Measurements from ENCODE around the gene NT5C2.
"Not testable (repeated sequence)": the region's sequence is repeated elsewhere in the genome, so short reads cannot be mapped to it uniquely, and the experiment has no call there.

Gene NT5C2

DNA sequence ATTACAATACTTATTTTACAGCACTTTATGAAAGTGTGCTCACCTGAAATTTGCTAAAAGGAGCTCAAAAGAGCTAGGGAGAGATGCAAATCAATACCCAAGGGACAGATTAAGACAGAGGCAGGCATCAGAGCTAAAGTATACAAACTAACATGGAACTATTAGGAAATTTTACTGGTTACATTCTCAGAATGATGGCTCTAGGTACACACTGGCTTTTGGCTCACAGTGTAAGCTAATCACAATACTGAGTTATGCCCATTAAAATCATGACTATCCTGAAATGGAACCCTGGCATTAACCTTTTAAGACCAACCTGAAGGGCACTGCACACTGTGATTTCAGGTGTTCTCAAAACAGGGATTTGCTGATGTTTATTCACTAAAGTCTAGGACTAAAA is 98.1 kb downstream of the NT5C2 start:
- in situ Hi-C loops (cut with MboI; ENCODE audit: low sequenced_read_pairs) = no loop called here

DNA sequence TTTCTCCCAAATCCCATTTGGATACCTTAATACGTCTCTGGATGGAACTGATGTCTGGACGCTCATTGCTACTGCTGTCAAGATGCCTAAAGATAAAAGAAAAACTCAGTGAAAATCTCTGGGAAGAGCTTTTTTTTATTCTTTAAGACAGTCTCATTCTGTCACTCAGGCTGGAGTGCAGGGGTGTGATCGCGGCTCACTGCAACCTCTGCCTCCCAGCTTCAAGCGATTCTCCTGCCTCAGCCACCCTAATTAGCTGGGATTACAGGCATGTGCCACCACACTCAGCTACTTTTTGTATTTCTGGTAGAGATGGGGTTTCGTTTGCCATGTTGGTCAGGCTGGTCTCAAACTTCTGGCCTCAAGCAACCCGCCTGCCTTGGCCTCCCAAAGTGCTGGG is 102.2 kb downstream of the NT5C2 start:
- in situ Hi-C loops (cut with MboI; ENCODE audit: low sequenced_read_pairs) = no loop called here

DNA sequence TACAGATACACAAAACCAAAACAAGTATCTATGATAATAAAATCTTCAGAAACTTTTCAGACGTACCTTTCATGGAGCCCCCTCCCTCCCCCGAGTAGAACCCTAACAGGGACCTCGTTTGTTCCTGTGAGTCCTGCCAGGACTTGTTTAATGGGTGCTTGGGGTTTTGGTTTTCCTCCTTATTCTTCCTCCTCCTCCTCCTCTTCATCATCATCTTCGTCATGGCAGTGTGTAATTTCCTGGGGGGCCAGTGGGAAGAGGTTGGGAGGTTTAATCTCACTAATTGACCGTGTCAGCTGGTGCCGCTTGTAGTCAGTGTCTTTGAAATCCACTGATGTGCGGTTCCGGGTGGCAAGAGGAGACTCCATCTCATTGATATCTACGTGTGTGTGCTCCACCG is 103.6 kb downstream of the NT5C2 start:
- in situ Hi-C loops (cut with MboI; ENCODE audit: low sequenced_read_pairs) = no loop called here

GRCh38 chr10:103086799-103087198 is 106.3 kb downstream of the NT5C2 start:
- in situ Hi-C loops (cut with MboI; ENCODE audit: low sequenced_read_pairs) = no loop called here

GRCh38 chr10:103086261-103086660 is 106.8 kb downstream of the NT5C2 start:
- in situ Hi-C loops (cut with MboI; ENCODE audit: low sequenced_read_pairs) = no loop called here

DNA sequence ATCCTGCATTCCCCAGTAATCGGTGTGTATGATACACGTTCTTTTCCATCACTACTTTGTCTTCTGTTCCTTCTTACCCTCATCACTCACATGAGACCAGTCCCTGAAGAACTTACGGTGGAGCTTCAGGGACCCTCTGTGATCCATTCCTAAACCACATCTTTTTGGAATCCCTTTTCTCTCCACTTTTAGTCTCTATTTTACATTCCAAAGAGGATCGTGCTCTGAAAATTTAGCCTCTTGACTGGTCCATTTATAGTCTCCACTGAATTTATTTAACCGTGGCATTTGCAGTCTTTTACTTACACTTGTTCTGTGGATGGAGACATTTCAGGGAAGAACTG is 109.1 kb downstream of the NT5C2 start:
- in situ Hi-C loops (cut with MboI; ENCODE audit: low sequenced_read_pairs) = no loop called here

DNA sequence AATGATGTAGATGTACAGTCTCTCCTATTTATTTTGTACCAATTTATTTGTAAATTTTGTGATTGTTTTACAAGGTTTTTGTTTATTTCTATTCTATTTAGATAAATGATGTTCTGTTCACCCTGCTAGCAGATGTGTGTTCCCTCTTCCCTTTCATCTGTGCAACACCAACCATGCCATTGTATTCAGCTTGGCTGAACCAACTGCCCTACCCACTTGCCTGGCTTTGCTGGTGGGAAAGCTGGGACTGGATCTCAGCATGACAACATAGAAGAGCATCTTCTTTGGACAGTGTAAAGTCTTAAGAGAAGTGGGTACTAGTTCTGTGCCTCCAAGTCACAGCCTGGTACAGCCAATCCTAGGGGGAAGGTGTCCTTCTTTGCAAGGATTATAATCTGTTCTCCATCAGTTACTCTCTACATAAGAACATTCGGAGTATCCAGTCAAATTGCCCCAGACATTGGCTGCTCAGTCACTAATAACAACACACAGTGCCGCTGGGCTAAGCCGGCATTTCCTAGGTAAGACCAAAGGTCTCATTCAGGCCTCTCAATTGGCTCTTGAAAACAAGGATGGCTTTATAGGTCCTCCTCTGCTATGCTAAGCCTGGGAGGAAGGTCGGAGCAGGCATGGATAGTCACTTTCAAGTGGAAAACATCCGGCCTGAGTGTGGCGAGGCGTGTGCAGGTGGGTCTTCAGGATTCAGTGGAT is 109.7 kb downstream of the NT5C2 start:
- in situ Hi-C loops (cut with MboI; ENCODE audit: low sequenced_read_pairs) = no loop called here

DNA sequence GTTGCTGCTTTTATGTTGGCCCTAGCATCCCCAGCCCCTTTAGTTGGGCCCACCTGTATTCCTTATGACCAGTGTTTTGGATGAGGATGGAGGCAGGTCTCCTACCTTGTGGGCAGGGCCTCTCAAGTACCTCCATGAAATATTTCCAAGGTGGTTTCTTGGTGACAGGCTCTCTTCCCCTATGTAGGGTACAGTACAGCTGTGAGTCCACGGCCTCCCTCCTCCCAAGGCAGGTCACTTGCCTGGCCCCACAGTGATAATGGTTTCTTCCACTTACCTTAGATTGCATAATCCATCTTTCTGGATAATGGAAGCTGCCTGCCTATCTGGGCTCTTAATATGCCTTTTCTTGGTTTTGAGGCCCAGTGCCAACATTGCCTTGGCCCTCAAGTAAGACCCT is 110.4 kb downstream of the NT5C2 start:
- in situ Hi-C loops (cut with MboI; ENCODE audit: low sequenced_read_pairs) = no loop called here

DNA sequence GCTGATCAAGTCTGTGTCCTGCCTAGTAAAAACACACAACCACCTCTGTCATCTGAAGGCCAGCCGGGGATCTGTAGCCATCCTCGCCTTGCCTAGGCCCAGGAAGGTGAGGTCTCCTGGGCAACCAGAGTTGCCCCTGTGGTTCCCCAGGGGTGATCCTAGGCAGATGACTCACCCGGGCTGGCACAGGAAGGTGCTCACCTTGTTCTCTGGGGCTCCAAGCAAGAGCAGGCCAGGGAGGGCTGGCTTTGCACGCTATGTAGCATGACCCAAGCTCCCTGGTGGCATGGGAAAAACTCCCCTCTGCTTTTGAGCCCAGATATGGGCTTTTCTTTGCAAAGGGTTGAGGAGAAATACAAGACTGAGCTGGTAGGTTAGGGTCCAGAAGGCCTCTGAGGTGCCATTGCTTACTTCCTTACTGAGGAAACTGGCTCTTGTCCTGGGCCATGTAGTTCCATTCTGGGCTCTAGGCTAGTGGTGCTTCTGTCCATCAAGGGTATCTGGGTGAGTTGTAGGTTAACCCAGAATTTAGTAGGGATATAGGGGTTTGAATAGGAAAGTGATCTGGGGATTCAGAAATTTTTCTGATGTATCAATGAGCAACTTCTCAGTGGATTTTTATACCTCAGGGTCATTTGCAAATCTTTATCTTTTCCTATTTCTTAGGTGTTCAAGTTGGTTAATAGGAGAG is 112.0 kb downstream of the NT5C2 start:
- in situ Hi-C loops (cut with MboI; ENCODE audit: low sequenced_read_pairs) = no loop called here

DNA sequence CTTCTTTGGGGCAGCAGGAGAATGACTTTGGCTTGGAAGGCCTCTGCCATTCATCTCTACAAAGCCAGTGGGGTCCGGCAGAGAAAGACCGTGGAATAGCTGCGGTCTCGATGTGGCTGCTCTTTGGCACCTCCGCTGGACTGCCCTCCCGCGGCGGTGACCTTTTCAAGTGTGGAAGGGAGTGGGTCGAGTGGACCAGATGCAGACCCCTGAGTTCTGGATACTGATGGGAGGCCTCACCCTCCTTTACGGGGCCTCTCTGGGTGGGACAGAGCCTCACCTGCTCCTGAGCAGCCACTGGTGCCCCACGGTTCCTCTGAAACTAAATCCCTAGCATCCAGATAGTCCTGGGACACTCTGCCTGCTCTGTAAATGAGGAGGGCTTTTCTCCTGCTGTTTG is 113.1 kb downstream of the NT5C2 start:
- in situ Hi-C loops (cut with MboI; ENCODE audit: low sequenced_read_pairs) = no loop called here

- in situ Hi-C loops (cut with MboI; ENCODE audit: low sequenced_read_pairs) = no loop called here
These were observed 114.0 kb downstream of the NT5C2 start for GRCh38 chr10:103079100-103079499.

- in situ Hi-C loops (cut with MboI; ENCODE audit: low sequenced_read_pairs) = no loop called here
These were observed 114.4 kb downstream of the NT5C2 start for GRCh38 chr10:103078676-103079075.

- in situ Hi-C loops (cut with MboI; ENCODE audit: low sequenced_read_pairs) = no loop called here
These were observed 114.8 kb downstream of the NT5C2 start for GRCh38 chr10:103078309-103078615.

- in situ Hi-C loops (cut with MboI; ENCODE audit: low sequenced_read_pairs) = no loop called here
These were observed 115.4 kb downstream of the NT5C2 start for GRCh38 chr10:103077491-103078308.

DNA sequence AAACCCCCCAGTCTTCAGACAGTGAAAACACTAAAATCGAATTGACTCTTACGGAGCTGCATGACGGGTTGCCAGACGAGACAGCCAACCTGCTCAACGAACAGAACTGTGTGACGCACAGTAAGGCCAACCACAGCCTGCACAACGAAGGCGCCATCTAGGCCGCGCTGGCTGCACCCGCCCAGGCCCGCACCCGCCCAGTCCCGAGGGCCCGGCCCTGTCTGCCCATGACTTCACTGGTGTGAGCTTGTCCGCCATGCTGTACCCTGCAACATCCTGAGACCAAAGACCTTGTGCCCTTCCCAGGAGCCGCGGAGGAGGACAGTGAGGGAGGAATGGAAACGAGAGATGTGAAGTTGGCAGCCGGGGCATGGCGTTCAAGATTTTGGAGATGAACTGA is 116.1 kb downstream of the NT5C2 start:
- in situ Hi-C loops (cut with MboI; ENCODE audit: low sequenced_read_pairs) = no loop called here

DNA sequence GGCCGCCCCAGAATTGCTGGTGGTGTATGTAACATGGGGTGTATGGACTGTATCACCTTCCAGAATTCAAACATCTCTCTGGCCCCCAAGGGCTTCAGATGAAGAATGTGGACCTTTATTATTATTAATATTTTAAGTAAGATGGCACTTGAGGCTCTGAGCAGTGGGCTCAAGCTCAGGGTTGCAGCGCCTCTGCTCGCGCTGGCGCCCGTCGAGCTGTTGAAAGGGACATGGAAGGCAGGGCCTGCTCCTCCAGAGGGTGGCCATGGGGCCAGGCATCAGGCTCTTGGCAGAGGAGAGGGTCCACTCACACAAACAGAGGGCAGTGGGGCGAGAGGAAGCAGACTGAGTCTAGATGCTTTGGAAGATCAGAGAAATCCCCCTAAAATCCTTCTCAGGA is 120.2 kb downstream of the NT5C2 start:
- in situ Hi-C loops (cut with MboI; ENCODE audit: low sequenced_read_pairs) = no loop called here

GRCh38 chr10:103072276-103072675 is 120.8 kb downstream of the NT5C2 start:
- in situ Hi-C loops (cut with MboI; ENCODE audit: low sequenced_read_pairs) = no loop called here

- in situ Hi-C loops (cut with MboI; ENCODE audit: low sequenced_read_pairs) = no loop called here
These were observed 123.4 kb downstream of the NT5C2 start for GRCh38 chr10:103069453-103070331.

- in situ Hi-C loops (cut with MboI; ENCODE audit: low sequenced_read_pairs) = no loop called here
These were observed 125.1 kb downstream of the NT5C2 start for GRCh38 chr10:103067956-103068355.

- in situ Hi-C loops (cut with MboI; ENCODE audit: low sequenced_read_pairs) = no loop called here
These were observed 125.6 kb downstream of the NT5C2 start for GRCh38 chr10:103067484-103067883.

GRCh38 chr10:103067099-103067477 is 126.0 kb downstream of the NT5C2 start:
- in situ Hi-C loops (cut with MboI; ENCODE audit: low sequenced_read_pairs) = not testable (repeated sequence)
